Smooth muscle cell of the brain vasculature (primary cell): ENCODE results near the gene ZNF322.

Source experiments
- DNase-seq: peaks from one replicate; pipeline ENCODE4 v3.0.0-alpha.2; 2012; ENCODE audit warnings: low read depth, low spot score

The ZNF322 gene

DNA sequence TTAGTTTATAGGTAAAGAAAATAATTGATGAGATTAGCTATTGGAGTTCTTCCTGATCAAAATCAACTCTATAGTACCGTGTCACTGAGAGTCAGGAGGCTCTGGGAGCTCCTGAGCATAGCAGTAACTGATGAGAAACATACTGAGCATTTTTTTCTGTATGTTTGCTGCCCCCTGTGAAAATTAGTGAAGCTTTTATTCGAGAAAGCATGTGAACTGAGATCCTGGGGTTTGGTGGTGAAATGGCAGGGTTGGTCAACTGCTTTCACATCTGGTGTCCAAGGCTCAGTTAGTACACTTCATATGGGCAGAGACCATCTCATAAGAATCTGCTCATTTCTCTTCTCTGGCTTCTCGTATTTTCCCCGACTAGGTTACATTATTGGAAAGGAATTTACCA is 66.9 kb downstream of the ZNF322 start:
- DNase-seq: no peak

DNA sequence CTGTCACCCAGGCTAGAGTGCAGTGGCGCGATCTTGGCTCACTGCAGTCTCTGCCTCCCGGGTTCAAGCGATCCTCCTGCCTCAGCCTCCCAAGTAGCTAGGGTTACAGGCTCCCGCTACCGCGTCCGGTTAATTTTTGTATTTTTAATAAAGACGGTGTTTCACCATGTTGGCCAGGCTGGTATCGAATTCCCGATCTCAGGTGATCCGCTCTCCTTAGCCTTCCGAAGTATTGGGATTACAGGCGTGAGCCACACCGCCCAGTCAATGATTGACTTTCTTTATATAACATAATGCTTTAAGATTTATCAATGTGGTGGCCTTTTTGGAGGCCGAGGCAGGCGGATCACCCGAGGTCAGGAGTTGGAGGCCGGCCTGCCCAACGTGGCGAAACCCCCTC is 70.6 kb downstream of the ZNF322 start:
- no peak for DNase-seq
